GM12878 (cell line): ENCODE results near the gene TBC1D5. TPM values are rescaled to one million over a fixed set of nuclear protein-coding genes. Genes with fewer than 3 reads are reported as not detected.
A peak's percentile ranks its signal among the peaks of the same experiment; 100 is the strongest.

Experiments used
- ATAC-seq: fragments of 200-7000 bp; cut with Tn5 transposase; 3 replicates; pipeline ENCODE4 v1.9.1; 2020; ENCODE audit warnings: mild to moderate bottlenecking, moderate library complexity
- BruUV-seq: library from RNA; stranded (reverse); fragments of 400-500 nt; replicated peaks from 2 replicates; lab custom pipeline; 2021; lab: Mats Ljungman, UMichigan
- CTCF ChIA-PET: fragments of 300-600 bp; sonication (Branson Sonifier 250); formaldehyde crosslinking; extraction: SDS; loops from one replicate; lab custom pipeline; 2021; ENCODE audit warnings: inconsistent platforms; lab: Yijun Ruan, JAX
- POLR2A ChIA-PET: fragments of 350-600 bp; formaldehyde crosslinking; extraction: SDS; loops from one replicate; lab custom pipeline; 2021; ENCODE audit warnings: inconsistent platforms; lab: Charles Lee
- RAD21 ChIA-PET: fragments of 300-600 bp; sonication (Branson Sonifier 250); formaldehyde crosslinking; loops from one replicate; lab custom pipeline; 2023; ENCODE audit warnings: antibody characterized with exemption; ENCODE audit not compliant: unreplicated experiment; lab: Charles Lee
- SMC1A ChIA-PET: fragments of 300-600 bp; sonication (Branson Sonifier 250); formaldehyde crosslinking; loops from one replicate; lab custom pipeline; 2023; ENCODE audit not compliant: unreplicated experiment, uncharacterized antibody; lab: Charles Lee
- DNase-seq: peaks from one replicate; pipeline ENCODE4 v3.0.0-alpha.2; 2011; ENCODE audit warnings: low read depth, low spot score
- FAIRE-seq: peaks from 3 replicates; lab custom pipeline; 2011; peaks lifted over from hg19 to GRCh38; lab: Jason Lieb, UNC
- H2AFZ ChIP-seq: 2 replicates; pipeline ENCODE4 v1.6.0; 2011; ENCODE audit warnings: low read depth, low read length, control low read depth; ENCODE audit not compliant: control insufficient read depth
- H3K27ac ChIP-seq: 2 replicates; pipeline ENCODE4 v1.5.1; 2011; ENCODE audit warnings: control low read depth; ENCODE audit not compliant: control insufficient read depth, insufficient read depth
- H3K27me3 ChIP-seq, 2 experiments: replicated peaks in 1 of 2; 2 replicates each; pipeline versions ENCODE4 v1.6.0 to v1.6.1; 2011; ENCODE audit warnings: low read length in 1 of 2; ENCODE audit not compliant: control insufficient read depth in 2 of 2, insufficient read depth in 2 of 2
- H3K36me3 ChIP-seq, 2 experiments: 2 replicates each; pipeline ENCODE4 v1.5.1; 2011; ENCODE audit warnings: low read length in 1 of 2; ENCODE audit not compliant: control insufficient read depth in 2 of 2, insufficient read depth in 2 of 2
- H3K4me1 ChIP-seq: 2 replicates; pipeline ENCODE4 v1.6.1; 2011; ENCODE audit warnings: mild to moderate bottlenecking, low read length, moderate library complexity, mixed read lengths; ENCODE audit not compliant: control insufficient read depth, insufficient read depth
- H3K4me2 ChIP-seq: 2 replicates; pipeline ENCODE4 v1.6.0; 2011; ENCODE audit warnings: control low read depth; ENCODE audit not compliant: control insufficient read depth, insufficient read depth
- H3K4me3 ChIP-seq: fragments of 200-600 bp; sonication (generic); 2 replicates; pipeline ENCODE4 v1.5.1; 2016
- H3K79me2 ChIP-seq: 2 replicates; pipeline ENCODE4 v1.6.0; 2011; ENCODE audit warnings: low read length; ENCODE audit not compliant: control insufficient read depth, insufficient read depth
- H3K9ac ChIP-seq: 2 replicates; pipeline ENCODE4 v1.8.0; 2011; ENCODE audit warnings: low read length, control low read depth, mixed read lengths; ENCODE audit not compliant: control insufficient read depth, insufficient read depth
- H3K9me3 ChIP-seq: replicated peaks from 3 replicates; pipeline ENCODE4 v1.5.1; 2011; ENCODE audit warnings: mild to moderate bottlenecking, low read length; ENCODE audit not compliant: control insufficient read depth, insufficient read depth
- H4K20me1 ChIP-seq: 2 replicates; pipeline ENCODE4 v1.6.0; 2011; ENCODE audit not compliant: control insufficient read depth, insufficient read depth
- ASH2L ChIP-seq: fragments of 300-600, 200-600 bp; sonication (generic); IDR thresholded peaks from 2 replicates; pipeline ENCODE4 v1.6.1; 2017; ENCODE audit warnings: low read depth, mild to moderate bottlenecking, borderline replicate concordance
- BHLHE40 ChIP-seq, 2 experiments: fragments of 450-650 bp in 1 of 2; IDR thresholded peaks; 2 replicates each; pipeline ENCODE4 v1.6.1; 2011 to 2017; ENCODE audit warnings: low read depth in 2 of 2, borderline replicate concordance in 1 of 2, improper control_type of control experiment in 1 of 2, low read length in 1 of 2, mild to moderate bottlenecking in 1 of 2
- CBFB ChIP-seq: IDR thresholded peaks from 2 replicates; pipeline ENCODE4 v1.6.1; 2016; ENCODE audit warnings: antibody characterized with exemption, low read depth
- IRF4 ChIP-seq: IDR thresholded peaks from 2 replicates; pipeline ENCODE4 v1.6.1; 2011; ENCODE audit warnings: low read depth, low read length
- LARP7 ChIP-seq: fragments of 450-650 bp; IDR thresholded peaks from 2 replicates; pipeline ENCODE4 v1.6.1; 2017; ENCODE audit warnings: mild to moderate bottlenecking
- MTA2 ChIP-seq: fragments of 450-650 bp; IDR thresholded peaks from 2 replicates; pipeline ENCODE4 v1.6.1; 2016; ENCODE audit warnings: low read depth, mild to moderate bottlenecking, moderate library complexity
- MYB ChIP-seq: fragments of 150-350 bp; IDR thresholded peaks from 2 replicates; pipeline ENCODE4 v1.6.1; 2014; ENCODE audit warnings: mild to moderate bottlenecking, low read depth, low read length, borderline replicate concordance
- NR2F1 ChIP-seq: fragments of 450-650 bp; conservative IDR thresholded peaks from 2 replicates; pipeline ENCODE4 v1.6.1; 2017; ENCODE audit warnings: mild to moderate bottlenecking
- RUNX3 ChIP-seq: IDR thresholded peaks from 2 replicates; pipeline ENCODE4 v1.6.1; 2012; ENCODE audit warnings: low read length, inconsistent platforms
- SKIL ChIP-seq: fragments of 450-650 bp; IDR thresholded peaks from 2 replicates; pipeline ENCODE4 v1.6.1; 2017; ENCODE audit warnings: mild to moderate bottlenecking, low read depth, inconsistent platforms; ENCODE audit not compliant: poor library complexity, severe bottlenecking
- SRF ChIP-seq, 2 experiments: IDR thresholded peaks; 2 replicates each; pipeline ENCODE4 v1.6.1; 2011; ENCODE audit warnings: low read depth in 2 of 2, low read length in 2 of 2, mild to moderate bottlenecking in 1 of 2, moderate library complexity in 1 of 2
- TARDBP ChIP-seq: IDR thresholded peaks from 2 replicates; pipeline ENCODE4 v1.6.1; 2016; ENCODE audit warnings: borderline replicate concordance
- TCF3 ChIP-seq: IDR thresholded peaks from 2 replicates; pipeline ENCODE4 v1.6.1; 2012; ENCODE audit warnings: low read depth, mild to moderate bottlenecking, low read length, borderline replicate concordance; ENCODE audit not compliant: insufficient read depth
- ZBED1 ChIP-seq: IDR thresholded peaks from 2 replicates; pipeline ENCODE4 v1.6.1; 2016; ENCODE audit warnings: borderline replicate concordance
- ZNF217 ChIP-seq: fragments of 450-650 bp; IDR thresholded peaks from 2 replicates; pipeline ENCODE4 v1.6.1; 2017; ENCODE audit warnings: antibody characterized with exemption, mild to moderate bottlenecking
- ZZZ3 ChIP-seq: IDR thresholded peaks from 2 replicates; pipeline ENCODE4 v1.6.1; 2011; ENCODE audit warnings: low read depth; ENCODE audit not compliant: control insufficient read depth, insufficient read length
- WGBS: methylation state at CpG from one replicate; pipeline ENCODE4 v1.1.6; 2016; ENCODE audit warnings: low lambda C conversion rate; ENCODE audit not compliant: insufficient replicate concordance, insufficient coverage; ENCODE audit errors: missing lambda C conversion rate; 5-methylcytosine and 5-hydroxymethylcytosine counted together
- in situ Hi-C: fragments of 300-500 bp; cut with MboI; formaldehyde crosslinking; loops from 9 replicates; pipeline ENCODE4 v1.14.3; 2018; ENCODE audit warnings: mixed read lengths
- intact Hi-C: fragments of 100-400 bp; cut with micrococcal nuclease; formaldehyde crosslinking; loops from one replicate; pipeline ENCODE4 v1.14.2; 2022; ENCODE audit not compliant: unreplicated experiment
- polyA plus RNA-seq, 11 experiments: library from polyadenylated mRNA; depleted of rRNA in 4 of 11; unstranded in 6 of 11; stranded (reverse) in 5 of 11; fragments of >200 nt; fragmentation: Nextera tagmentation in 4 of 11; fragmentation: Illumina TruSeq in 1 of 11; extraction: Ambion mirVana in 4 of 11; extraction: Trizol in 1 of 11; gene quantifications; 1 replicate in 1 of 11; 2 replicates in 10 of 11; pipeline versions ENCODE4 v1.2.1 to v1.2.3, GENCODE V29; 2011 to 2016; ENCODE audit warnings: inconsistent platforms in 2 of 11, missing spikeins in 2 of 11, low read depth in 1 of 11
- total RNA-seq, 4 experiments: library from RNA; depleted of rRNA in 3 of 4; stranded (reverse); fragments of >200 nt in 3 of 4; fragmentation: Illumina TruSeq in 1 of 4; extraction: Trizol in 1 of 4; gene quantifications; 2 replicates each; pipeline versions ENCODE4 v1.2.1 to v1.2.3, GENCODE V29; 2013 to 2021
- TF ChIP-seq, protein P1 (sequence below): IDR thresholded peaks from 2 replicates; pipeline ENCODE4 v1.6.1; 2012; ENCODE audit warnings: low read length, inconsistent platforms

TBC1D5 gene
- total and polyA plus RNA-seq, 10 of the 15 experiments (the other 5 are each of a cell fraction or from before 2014, with no cell fraction given) = 5.5 to 61.0 (median 43.8) TPM

DNA sequence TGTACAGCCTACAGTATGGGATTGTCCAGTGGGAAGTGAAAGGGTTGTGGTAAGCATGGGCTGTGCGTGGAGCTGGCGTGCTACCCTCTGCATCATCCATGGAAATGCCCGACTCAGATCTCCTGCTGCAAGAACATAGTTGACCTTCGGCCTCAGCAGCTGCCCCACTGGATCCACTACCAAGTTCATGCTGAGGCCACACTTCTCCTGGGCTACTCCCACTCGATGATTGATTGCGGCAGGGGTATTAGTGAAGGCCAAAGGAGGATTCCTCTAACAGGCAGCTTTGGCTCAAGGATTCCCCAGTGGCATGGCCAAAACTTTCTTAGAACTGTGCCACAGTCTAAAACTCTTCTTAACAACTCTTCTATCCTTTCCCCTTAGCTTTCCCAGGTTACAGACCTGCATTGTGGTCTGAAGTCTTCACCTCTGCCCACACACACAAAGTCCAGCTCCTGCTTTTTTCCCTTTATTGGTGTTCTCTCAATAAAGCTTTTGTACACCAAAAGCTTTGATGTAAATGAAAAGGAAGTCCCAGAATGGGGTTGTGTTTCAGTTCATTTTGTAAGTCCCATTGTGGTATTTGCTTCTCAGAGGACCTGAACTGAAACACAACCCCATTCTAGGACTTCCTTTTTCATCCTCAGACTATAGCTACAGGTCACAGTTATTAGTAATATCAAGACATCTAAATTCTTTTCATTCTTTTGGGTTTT, 4.9 kb upstream of the TBC1D5 start:
- in situ Hi-C loops (loop anchor here (10.0 kb wide), 1 partner anchor 1233 kb away; the partner anchor contains the start of gene RFTN1), intact Hi-C loops (loop anchor here (1.0 to 10.0 kb wide), 2 partner anchors 19 to 1233 kb away; partner anchors contain the start of gene RFTN1)
- ChIA-PET POLR2A (interaction anchor here (0.9 to 1.4 kb wide), 7 partner anchors 9 to 348 kb away, joined by 3 to 8 read pairs (median 3); no protein-coding TSS in a partner anchor), RAD21 (interaction anchor here (0.7 to 1.8 kb wide), 17 partner anchors 9 to 318 kb away, joined by 3 to 11 read pairs (median 4); no protein-coding TSS in a partner anchor), CTCF (interaction anchor here (0.6 to 1.5 kb wide), 10 partner anchors 10 to 522 kb away, joined by 3 to 10 read pairs (median 3); no protein-coding TSS in a partner anchor), SMC1A (interaction anchor here (0.7 to 4.0 kb wide), 22 partner anchors 9 to 1484 kb away, joined by 3 to 21 read pairs (median 5); no protein-coding TSS in a partner anchor)
- peak; percentile 75 for ATAC-seq
- H3K4me1 ChIP-seq = peaks cover 31% of the 10 kb centered on the region
- no peaks in the 10 kb centered on the region for H3K36me3 ChIP-seq
- peak overlapping the region; percentile 88 for H3K4me2 ChIP-seq
- DNase-seq = peak; percentile 73
- no peaks in the 10 kb centered on the region for H3K9me3 ChIP-seq
- peak overlapping the region; percentile 56 for H2AFZ ChIP-seq
- 10% methylated on average over 6 of the region's 6 CpGs for WGBS
- H3K27me3 ChIP-seq = no peaks in the 10 kb centered on the region
- BruUV-seq = TSS peak; percentile 83
- H3K9ac ChIP-seq = peak overlapping the region; percentile 39; the same call in 1 of the 2 replicates
- peak; percentile 84 for FAIRE-seq
- H4K20me1 ChIP-seq = no peaks in the 10 kb centered on the region
- peaks cover 5% of the 10 kb centered on the region for H3K79me2 ChIP-seq
- peak overlapping the region; percentile 77 for H3K27ac ChIP-seq
- peak overlapping the region; percentile 42; the same call in 1 of the 2 replicates for H3K4me3 ChIP-seq
- TF ChIP-seq LARP7 (peak; percentile 67; the same call in 1 of the 2 replicates), SRF (IDR thresholded peaks at IDR 0.05; ENCODE audit: low read depth in 2 of 2, low read length in 2 of 2) (peak; percentile 41 to 81; a peak in 2 of 4 replicates), IRF4 (peak; percentile 42; the same call in 1 of the 2 replicates), CBFB (no peak), TCF3 (no peak), MYB (no peak), TARDBP (no peak), ZZZ3 (no peak), MTA2 (peak; percentile 81), SKIL (peak; percentile 83), ZNF217 (0 out of 2 replicates have a peak, but pooled peaks have one; percentile 72), NR2F1 (peak; percentile 88), ASH2L (no peak), ZBED1 (0 out of 2 replicates have a peak, but pooled peaks have one; percentile 24), RUNX3 (peak; percentile 93), BHLHE40 (IDR thresholded peaks at IDR 0.05; ENCODE audit: borderline replicate concordance in 1 of 2, low read depth in 2 of 2, low read length in 1 of 2) (0 out of 4 replicates have a peak, but pooled peaks of 1 of the 2 experiments have one; percentile 5)
- TF ChIP-seq, protein P1, sequence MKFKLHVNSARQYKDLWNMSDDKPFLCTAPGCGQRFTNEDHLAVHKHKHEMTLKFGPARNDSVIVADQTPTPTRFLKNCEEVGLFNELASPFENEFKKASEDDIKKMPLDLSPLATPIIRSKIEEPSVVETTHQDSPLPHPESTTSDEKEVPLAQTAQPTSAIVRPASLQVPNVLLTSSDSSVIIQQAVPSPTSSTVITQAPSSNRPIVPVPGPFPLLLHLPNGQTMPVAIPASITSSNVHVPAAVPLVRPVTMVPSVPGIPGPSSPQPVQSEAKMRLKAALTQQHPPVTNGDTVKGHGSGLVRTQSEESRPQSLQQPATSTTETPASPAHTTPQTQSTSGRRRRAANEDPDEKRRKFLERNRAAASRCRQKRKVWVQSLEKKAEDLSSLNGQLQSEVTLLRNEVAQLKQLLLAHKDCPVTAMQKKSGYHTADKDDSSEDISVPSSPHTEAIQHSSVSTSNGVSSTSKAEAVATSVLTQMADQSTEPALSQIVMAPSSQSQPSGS = peak; percentile 48; the same call in 1 of the 2 replicates
